HFFc6 (cell line): ENCODE data around the gene PRDM16. TPM values are rescaled to one million over a fixed set of nuclear protein-coding genes. Genes with fewer than 3 reads are reported as not detected.

Experiments used
- DNase-seq: peaks from one replicate; pipeline ENCODE4 v3.0.0-alpha.2; 2018
- H3K27ac Mint-ChIP-seq: 2 replicates; pipeline ENCODE4 v1.8.0; 2020; ENCODE audit warnings: mild to moderate bottlenecking, mixed read lengths
- H3K27me3 Mint-ChIP-seq: 2 replicates; pipeline ENCODE4 v1.8.0; 2021; ENCODE audit warnings: mild to moderate bottlenecking, moderate library complexity, mixed read lengths; ENCODE audit not compliant: insufficient read depth
- H3K36me3 Mint-ChIP-seq: 2 replicates; pipeline ENCODE4 v1.8.0; 2021; ENCODE audit warnings: low read depth, mixed read lengths
- H3K4me1 Mint-ChIP-seq: 2 replicates; pipeline ENCODE4 v1.8.0; 2020; ENCODE audit warnings: low read depth, mixed read lengths
- H3K4me3 Mint-ChIP-seq: 2 replicates; pipeline ENCODE4 v1.8.0; 2020; ENCODE audit warnings: mild to moderate bottlenecking, moderate library complexity, mixed read lengths
- H3K9me3 Mint-ChIP-seq: 2 replicates; pipeline ENCODE4 v1.8.0; 2020; ENCODE audit warnings: mild to moderate bottlenecking, mixed read lengths
- CTCF ChIP-seq: fragments of 200-600 bp; sonication (generic); IDR thresholded peaks from 2 replicates; pipeline ENCODE4 v1.5.0; 2021; ENCODE audit warnings: antibody characterized with exemption, mild to moderate bottlenecking
- total RNA-seq, 6 experiments: library from RNA; stranded (reverse); fragmentation: NEBNext Ultra II Directional; extraction: Animal tissue kit (Norgen Biotek cat#: 25700); gene quantifications; 2 replicates in 1 of 6; 3 replicates in 5 of 6; pipeline ENCODE4 v1.2.3, GENCODE V29; 2021

The PRDM16 gene
- total RNA-seq, 6 experiments from 2014 or later: not detected

GRCh38 chr1:3078871-3079270 is 9.9 kb downstream of the PRDM16 start:
- Mint-ChIP-seq H3K27ac (no peak overlapping the region), H3K4me1 (no peaks in the 10 kb centered on the region), H3K27me3 (peaks cover 32% of the 10 kb centered on the region), H3K36me3 (no peaks in the 10 kb centered on the region), H3K4me3 (no peak overlapping the region), H3K9me3 (peaks cover 4% of the 10 kb centered on the region; the same call in 1 of the 2 replicates)
- no peak for TF ChIP-seq CTCF
- no peak for DNase-seq

GRCh38 chr1:3079381-3080052 is 10.5 kb downstream of the PRDM16 start:
- DNase-seq: no peak
- no peak for TF ChIP-seq CTCF
- no peak overlapping the region for H3K27ac Mint-ChIP-seq
- H3K9me3 Mint-ChIP-seq: peaks cover 5% of the 10 kb centered on the region; the same call in 1 of the 2 replicates
- no peaks in the 10 kb centered on the region for H3K36me3 Mint-ChIP-seq
- H3K4me3 Mint-ChIP-seq: no peak overlapping the region
- no peaks in the 10 kb centered on the region for H3K4me1 Mint-ChIP-seq
- peaks cover 32% of the 10 kb centered on the region for H3K27me3 Mint-ChIP-seq

- DNase-seq: no peak
- peaks cover 5% of the 10 kb centered on the region; the same call in 1 of the 2 replicates for H3K9me3 Mint-ChIP-seq
- no peaks in the 10 kb centered on the region for H3K4me1 Mint-ChIP-seq
- H3K27me3 Mint-ChIP-seq: peaks cover 26% of the 10 kb centered on the region
- H3K36me3 Mint-ChIP-seq: no peaks in the 10 kb centered on the region
- no peak for TF ChIP-seq CTCF
- H3K4me3 Mint-ChIP-seq: no peak overlapping the region
- no peak overlapping the region for H3K27ac Mint-ChIP-seq
Measured at GRCh38 chr1:3080053-3080955, 11.3 kb downstream of the PRDM16 start.

- H3K27me3 Mint-ChIP-seq: peaks cover 26% of the 10 kb centered on the region
Measured at GRCh38 chr1:3081171-3081683, 12.2 kb downstream of the PRDM16 start.

More at GRCh38 chr1:3081171-3081683, 12.2 kb downstream of the PRDM16 start:
- no peak overlapping the region for H3K4me3 Mint-ChIP-seq
- H3K4me1 Mint-ChIP-seq: no peaks in the 10 kb centered on the region
- no peak for TF ChIP-seq CTCF
- DNase-seq: no peak
- peaks cover 5% of the 10 kb centered on the region; the same call in 1 of the 2 replicates for H3K9me3 Mint-ChIP-seq
- H3K27ac Mint-ChIP-seq: no peak overlapping the region
- H3K36me3 Mint-ChIP-seq: no peaks in the 10 kb centered on the region
